Right forelimb (tissue), 1 donor: ENCODE data around the gene ROM1.
"Not testable (repeated sequence)": the region's sequence is repeated elsewhere in the genome, so short reads cannot be mapped to it uniquely, and the experiment has no call there.

Experiments used
- DNase-seq: peaks from one replicate; pipeline ENCODE4 v3.0.0-alpha.2; 2018

Gene ROM1

DNA sequence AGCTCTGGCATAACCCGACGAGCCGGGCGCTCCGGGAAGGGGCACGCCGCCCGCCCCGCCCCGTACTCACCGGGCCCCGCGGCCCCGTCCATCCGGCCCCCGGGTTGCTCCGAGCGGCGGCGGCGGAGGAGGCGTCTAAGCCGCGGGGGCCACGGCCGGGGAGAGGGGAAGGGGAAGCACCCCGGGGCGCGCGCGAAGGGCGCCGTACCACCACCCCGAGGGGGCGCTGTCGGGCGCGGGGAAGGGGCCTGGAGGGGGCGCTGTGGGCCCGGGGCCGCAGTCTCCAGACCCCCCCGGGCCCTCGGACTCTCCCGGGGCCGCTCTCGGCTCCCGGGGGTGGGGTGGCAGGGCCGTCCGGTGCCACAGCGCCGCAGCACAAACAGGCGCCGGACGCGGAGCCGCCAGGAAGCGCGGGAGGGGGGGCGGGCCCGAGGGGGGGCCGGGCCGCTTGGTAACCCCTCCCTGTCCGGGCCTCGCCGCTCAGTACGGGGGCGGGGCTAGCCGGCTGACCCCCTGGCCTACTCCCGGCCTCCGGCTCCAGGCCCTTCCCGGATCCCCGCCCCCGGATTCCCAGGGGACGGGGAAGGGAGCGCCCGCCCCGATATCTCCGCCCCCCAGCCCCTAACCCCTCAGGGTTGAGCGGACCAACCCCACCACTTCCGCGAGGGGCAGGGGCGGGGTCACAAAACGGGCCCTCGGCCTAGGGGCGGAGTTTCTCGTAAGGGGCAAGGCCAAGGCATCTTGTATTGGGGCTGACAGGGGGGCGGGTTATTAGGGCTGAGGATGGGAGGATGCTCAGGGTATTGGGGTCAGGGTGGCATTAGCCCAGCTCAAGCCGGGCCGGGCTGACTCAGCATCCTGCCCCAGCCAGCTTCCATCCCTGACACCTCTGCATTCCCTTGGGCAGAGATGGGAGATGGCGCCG is at the start of gene ROM1, which contains the start of gene EML3:
ROM1 (plus strand) TSS at position 892 of the 925 bp plus-strand sequence; CDS start at position 917, 25 bp downstream.
EML3 (minus strand) TSS at position 410 of the 925 bp plus-strand sequence; CDS start at position 92, 318 bp downstream.
- peak; percentile 93 for DNase-seq

- no peak for DNase-seq
Measured at GRCh38 chr11:62565100-62565802, 47.8 kb upstream of the ROM1 start.

DNA sequence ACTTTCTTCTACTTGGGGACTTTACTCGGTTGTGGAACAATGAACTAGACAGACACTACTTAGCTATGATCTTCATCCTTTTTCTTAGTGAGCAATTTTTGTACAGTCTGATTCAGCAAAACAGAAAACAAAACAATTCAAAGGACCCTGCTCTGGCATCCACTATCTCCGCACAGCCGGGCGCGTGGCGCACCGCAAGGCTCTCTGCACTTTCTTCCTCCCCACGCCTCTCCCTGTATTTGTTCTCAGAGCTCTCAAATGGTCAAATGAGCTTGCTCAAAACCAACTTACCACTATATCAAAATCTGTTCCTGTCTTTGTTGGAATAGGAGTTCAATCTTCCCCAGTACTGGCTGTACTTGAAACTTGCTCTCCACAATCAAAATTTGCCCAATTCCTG is 46.8 kb upstream of the ROM1 start:
- DNase-seq: no peak

- DNase-seq: no peak
Measured at GRCh38 chr11:62567018-62567633, 45.9 kb upstream of the ROM1 start.

- DNase-seq: no peak
Measured at GRCh38 chr11:62569611-62570010, 43.4 kb upstream of the ROM1 start.

GRCh38 chr11:62570903-62571302 is 42.2 kb upstream of the ROM1 start:
- DNase-seq: not testable (repeated sequence)

DNA sequence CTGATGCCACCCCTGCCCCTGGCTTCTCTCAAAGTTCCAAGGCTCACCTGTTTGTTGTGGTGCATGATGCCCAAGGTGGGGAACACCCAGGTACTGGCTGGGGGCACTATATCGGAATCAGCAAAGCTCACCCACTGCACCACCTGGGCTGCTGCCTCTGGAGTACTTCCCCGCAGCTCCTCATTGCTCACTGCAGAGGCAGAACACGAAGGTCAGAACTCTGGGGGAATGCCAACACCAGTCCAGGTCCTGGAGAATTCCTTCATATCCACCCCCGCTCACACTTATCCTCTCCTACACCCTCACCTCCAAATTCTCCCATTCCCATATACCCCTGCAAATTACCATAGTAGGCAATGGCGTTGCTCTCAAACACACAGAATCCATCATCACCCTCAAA is 41.6 kb upstream of the ROM1 start:
- DNase-seq: not testable (repeated sequence)

- no peak for DNase-seq
Measured at GRCh38 chr11:62572431-62572830, 40.6 kb upstream of the ROM1 start.

- DNase-seq: peak; percentile 65
Measured at GRCh38 chr11:62573006-62573591, 40.0 kb upstream of the ROM1 start.

DNA sequence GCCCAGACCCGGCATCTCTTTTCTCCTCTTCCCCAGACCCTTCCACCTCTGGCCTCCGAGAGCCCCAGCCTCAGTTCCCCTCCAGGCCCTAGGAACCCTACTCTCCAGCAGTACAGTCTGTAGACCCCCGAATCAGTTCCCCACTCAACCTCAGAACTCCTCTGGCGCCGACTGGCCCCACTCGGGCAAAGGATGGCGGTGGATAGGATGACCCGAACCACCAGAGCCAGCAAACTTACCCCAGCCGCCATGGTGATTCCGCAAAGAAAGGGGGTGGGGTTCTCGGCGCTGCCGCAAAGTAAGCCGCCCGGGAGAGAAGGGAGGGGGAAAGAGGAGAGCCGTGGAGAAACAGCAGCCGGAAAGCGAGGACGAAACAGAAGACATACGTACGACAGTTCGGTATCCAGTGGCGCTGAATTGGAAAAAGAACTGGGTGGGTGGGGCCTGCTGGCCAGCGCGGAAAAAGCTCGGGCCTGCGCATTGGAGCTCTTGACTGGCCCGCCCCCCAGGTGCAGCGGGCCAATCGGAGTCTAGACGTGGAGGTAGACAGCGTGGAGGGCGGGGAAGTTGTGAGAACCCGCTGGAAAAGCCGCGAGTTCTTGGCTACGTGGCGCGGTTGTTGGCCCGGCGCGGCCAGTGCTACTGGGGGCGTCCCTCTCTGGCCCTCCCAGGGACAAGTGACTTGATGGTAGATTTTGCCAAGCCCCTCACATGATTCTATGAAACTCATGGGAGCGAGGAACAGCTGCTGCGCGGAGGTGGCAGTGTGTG is 39.3 kb upstream of the ROM1 start, which contains the start of gene EEF1G:
EEF1G (minus strand) TSS at position 300 of the 771 bp plus-strand sequence; CDS start at position 251, 49 bp downstream.
- DNase-seq: peak; percentile 99

DNA sequence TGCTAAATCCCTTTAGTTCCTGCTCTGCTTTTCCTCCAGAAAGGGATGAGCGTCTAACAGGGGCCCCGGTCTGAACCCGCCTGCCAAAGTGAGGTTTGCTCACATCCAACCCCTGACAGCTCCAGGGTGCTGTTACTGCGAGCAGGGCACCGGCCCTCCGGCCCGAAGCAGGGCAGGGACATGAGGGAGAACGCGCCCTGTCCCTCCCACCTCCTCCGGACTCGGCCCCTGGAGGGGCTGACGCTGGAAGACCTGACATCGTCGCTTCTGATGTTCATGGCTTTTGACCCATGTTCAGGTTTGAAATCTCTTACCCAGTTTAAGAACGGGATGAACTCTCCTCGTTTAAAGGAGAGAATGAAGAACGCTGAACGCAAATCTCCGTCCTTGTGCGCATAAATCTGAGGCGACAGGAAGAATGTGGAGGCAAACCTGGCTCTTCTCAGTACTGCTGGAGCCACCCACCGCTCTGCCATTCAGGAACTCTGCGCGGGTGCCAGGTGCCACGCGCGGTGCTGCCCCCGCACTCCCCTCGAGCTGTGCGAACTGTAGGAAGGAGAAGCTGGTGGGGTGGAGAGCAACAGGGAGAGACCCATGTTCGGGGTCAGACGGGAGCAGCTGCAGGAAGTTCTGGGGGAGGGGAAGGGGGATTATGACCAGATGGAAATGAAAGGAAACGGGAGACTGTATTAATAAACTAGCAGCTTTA is 38.5 kb upstream of the ROM1 start:
- DNase-seq: peak; percentile 66

DNA sequence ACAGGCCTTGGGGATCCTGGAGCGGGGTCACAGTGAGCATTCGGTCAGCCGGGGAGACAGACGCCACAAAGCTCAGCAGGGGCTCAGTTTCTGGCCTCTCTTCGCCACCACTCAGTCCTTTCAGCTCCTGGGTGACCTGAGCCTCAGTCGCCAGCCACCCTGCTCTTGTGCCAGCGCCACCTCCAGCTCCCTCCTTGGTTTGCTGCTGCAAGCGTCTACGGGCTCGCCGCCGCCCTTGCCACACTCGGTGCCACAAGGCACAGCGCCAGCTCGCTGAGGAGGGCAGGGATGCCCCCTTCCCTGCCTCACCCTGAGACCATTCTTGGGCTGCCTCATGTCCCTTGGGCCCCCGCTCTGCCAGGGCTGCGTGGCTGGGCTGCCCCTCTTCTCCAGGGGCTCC is 37.9 kb upstream of the ROM1 start:
- DNase-seq: no peak

GRCh38 chr11:62575837-62576236 is 37.2 kb upstream of the ROM1 start:
- no peak for DNase-seq

GRCh38 chr11:62577046-62577714 is 35.9 kb upstream of the ROM1 start:
- no peak for DNase-seq

DNA sequence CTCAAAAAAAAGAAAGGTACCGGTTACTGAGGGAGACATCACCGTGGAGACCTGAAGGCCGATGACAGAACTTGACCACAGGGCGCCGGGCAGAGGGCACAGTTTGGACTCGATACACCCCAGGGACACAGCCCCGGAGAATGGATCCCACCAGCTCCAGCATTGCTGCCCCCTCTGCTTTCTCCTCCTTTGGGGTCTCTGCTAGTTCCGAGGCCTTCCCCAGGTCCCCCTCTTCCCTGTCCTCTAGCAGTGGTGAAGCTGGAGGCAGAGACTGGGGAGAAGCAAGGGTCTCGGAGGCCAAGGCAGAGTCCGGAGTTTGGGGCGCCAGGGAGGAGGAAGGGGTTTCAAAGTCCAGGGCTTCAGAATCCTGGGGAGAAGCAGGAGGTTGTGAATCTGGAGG is 34.5 kb upstream of the ROM1 start:
- DNase-seq: no peak

- DNase-seq: no peak
Measured at GRCh38 chr11:62579252-62579651, 33.8 kb upstream of the ROM1 start.

DNA sequence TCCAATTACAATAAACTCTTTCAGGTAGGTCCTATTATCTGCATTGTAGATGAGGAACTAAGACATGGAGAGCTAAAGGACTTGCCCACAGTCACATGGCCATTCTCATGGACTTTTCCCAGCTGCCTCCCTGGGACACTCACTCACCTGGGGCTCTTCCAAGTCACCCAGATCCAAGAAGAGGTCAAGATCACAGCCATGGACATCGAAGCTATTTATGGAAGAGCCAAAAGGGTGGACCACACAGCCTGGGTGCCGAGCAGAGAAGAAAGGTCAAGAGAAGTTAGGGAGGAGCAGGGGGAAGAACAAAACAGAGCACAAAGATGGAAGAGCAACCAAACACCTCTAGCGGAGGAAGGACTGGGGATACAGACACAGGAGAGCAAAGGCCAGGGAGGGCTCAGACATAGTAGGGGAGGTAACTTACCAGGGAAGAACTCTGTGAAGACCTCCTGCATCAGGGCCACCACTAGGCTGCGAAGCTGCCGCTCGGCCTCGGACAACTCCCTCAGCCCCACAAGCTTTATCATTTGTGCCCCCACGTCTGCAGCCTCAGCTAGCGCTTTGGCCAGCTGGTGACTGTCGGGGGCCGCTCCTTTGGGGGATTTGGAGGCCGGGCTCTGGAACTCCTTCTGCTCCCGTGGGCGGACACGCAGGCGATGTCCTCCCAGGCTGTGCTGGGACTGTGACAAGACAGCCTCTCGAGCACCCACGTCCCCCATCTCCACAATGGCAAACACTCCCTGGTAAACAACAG is 31.9 kb upstream of the ROM1 start:
- no peak for DNase-seq

DNA sequence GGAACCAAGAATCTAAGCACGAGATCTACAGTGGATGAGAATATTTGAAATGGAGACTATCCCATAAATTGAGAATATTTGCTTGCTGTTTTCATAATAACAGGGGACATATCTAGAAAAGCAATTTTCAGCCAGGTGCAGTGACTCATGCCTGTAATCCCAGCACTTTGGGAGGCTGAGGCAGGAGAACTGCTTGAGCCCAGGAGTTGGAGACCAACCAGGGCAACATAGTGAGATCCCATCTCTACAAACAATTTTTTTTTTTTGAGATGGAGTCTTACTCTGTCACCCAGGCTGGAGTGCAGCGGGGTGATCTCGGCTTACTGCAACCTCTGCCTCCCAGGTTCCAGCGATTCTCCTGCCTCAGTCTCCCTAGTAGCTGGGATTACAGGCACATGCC is 31.3 kb upstream of the ROM1 start:
- not testable (repeated sequence) for DNase-seq

DNA sequence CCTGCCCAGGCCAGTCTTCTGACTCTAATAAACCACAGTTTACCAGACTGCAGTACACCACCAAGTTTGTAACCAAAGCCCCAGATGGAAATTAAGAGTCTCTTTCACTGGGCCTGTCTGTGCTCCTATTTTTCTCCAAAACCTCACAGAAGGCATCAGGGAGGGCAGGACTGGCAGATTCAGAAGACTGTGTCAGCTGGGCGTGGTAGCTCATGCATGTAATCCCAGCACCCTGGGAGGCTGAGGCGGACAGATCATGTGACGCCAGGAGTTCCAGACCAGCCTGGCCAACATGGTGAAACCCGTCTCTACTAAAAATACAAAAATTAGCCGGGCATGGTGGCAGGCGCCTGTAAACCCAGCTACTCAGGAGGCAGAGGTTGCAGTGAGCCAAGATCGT is 27.7 kb upstream of the ROM1 start:
- not testable (repeated sequence) for DNase-seq
